Activated CD8-positive, alpha-beta T cell treated with anti-CD3 and anti-CD28 coated beads for 36 hours (primary cell): ENCODE measurements around the gene ZNF385A. TPM values are rescaled to one million over a fixed set of nuclear protein-coding genes. Genes with fewer than 3 reads are reported as not detected.

Experiments used
- ATAC-seq: fragments of 200-7000 bp; cut with Tn5 transposase; one replicate; pipeline ENCODE4 v1.10.0; 2021; ENCODE audit warnings: mild to moderate bottlenecking, moderate library complexity
- CTCF ChIA-PET: fragments of 350-600 bp; sonication (Branson Sonifier 250); formaldehyde crosslinking; loops from one replicate; lab custom pipeline; 2021; ENCODE audit warnings: antibody characterized with exemption; lab: Charles Lee
- POLR2A ChIA-PET: fragments of 350-600 bp; sonication (Branson Sonifier 250); formaldehyde crosslinking; loops from one replicate; lab custom pipeline; 2021; ENCODE audit warnings: antibody characterized with exemption; lab: Charles Lee
- DNase-seq: peaks from one replicate; pipeline ENCODE4 v3.0.0-alpha.2; 2020
- H3K27ac Mint-ChIP-seq: one replicate; pipeline ENCODE4 v1.8.0; 2021; ENCODE audit warnings: mild to moderate bottlenecking, mixed read lengths
- H3K27me3 Mint-ChIP-seq: one replicate; pipeline ENCODE4 v1.8.0; 2021; ENCODE audit warnings: mixed read lengths
- H3K36me3 Mint-ChIP-seq: one replicate; pipeline ENCODE4 v1.8.0; 2021; ENCODE audit warnings: low read depth, mixed read lengths
- H3K4me1 Mint-ChIP-seq: one replicate; pipeline ENCODE4 v1.8.0; 2021; ENCODE audit warnings: low read depth, mixed read lengths
- H3K4me3 Mint-ChIP-seq: one replicate; pipeline ENCODE4 v1.8.0; 2021; ENCODE audit warnings: mild to moderate bottlenecking, moderate library complexity, mixed read lengths
- H3K9me3 Mint-ChIP-seq: one replicate; pipeline ENCODE4 v1.8.0; 2021; ENCODE audit warnings: mixed read lengths
- CTCF ChIP-seq: fragments of 200-600 bp; IDR thresholded peaks from one replicate; pipeline ENCODE4 v1.8.0; 2022; ENCODE audit warnings: antibody characterized with exemption, mild to moderate bottlenecking
- intact Hi-C: fragments of 100-400 bp; cut with micrococcal nuclease; formaldehyde crosslinking; loops from one replicate; pipeline ENCODE4 v1.10.0; 2022
- total RNA-seq, 2 experiments: library from RNA; stranded (reverse); gene quantifications; one replicate each; pipeline ENCODE4 v1.2.3, GENCODE V29; 2021

ZNF385A gene
- total RNA-seq, 2 experiments from 2014 or later: 1.1 to 2.5 TPM

- DNase-seq: no peak
- intact Hi-C loops: no loop called here
- Mint-ChIP-seq H3K4me3 (no peak overlapping the region), H3K27ac (no peak overlapping the region), H3K27me3 (no peaks in the 10 kb centered on the region), H3K9me3 (no peaks in the 10 kb centered on the region), H3K4me1 (peaks cover 21% of the 10 kb centered on the region), H3K36me3 (peaks cover 25% of the 10 kb centered on the region)
- ChIA-PET POLR2A (interaction anchor here (0.6 to 1.5 kb wide), 3 partner anchors 44 to 129 kb away, joined by 3 to 5 read pairs (median 4); no protein-coding TSS in a partner anchor), CTCF (interaction anchor here (1.6 to 12.3 kb wide), 5 partner anchors 10 to 70 kb away, joined by 3 to 479 read pairs (median 12); partner anchors contain the start of genes COPZ1 and ITGA5)
- TF ChIP-seq CTCF: no peak
- ATAC-seq: no peak
Observed at GRCh38 chr12:54394986-54395385, 10.5 kb upstream of the ZNF385A start.

GRCh38 chr12:54394281-54394719 lies 9.8 kb upstream of the ZNF385A start:
- Mint-ChIP-seq H3K36me3 (peaks cover 22% of the 10 kb centered on the region), H3K27me3 (no peaks in the 10 kb centered on the region), H3K9me3 (no peaks in the 10 kb centered on the region), H3K4me3 (no peak overlapping the region), H3K4me1 (peaks cover 24% of the 10 kb centered on the region), H3K27ac (no peak overlapping the region)
- ATAC-seq (no peak), DNase-seq (peak; percentile 49)
- intact Hi-C loops: no loop called here
- POLR2A ChIA-PET: interaction anchor here (1.8 kb wide), 1 partner anchor 52 kb away, joined by 6 read pairs; no protein-coding TSS in a partner anchor
- TF ChIP-seq CTCF: peak; percentile 58
- CTCF ChIA-PET: interaction anchor here (1.0 to 2.9 kb wide), 10 partner anchors 11 to 50 kb away, joined by 3 to 24 read pairs (median 4); no protein-coding TSS in a partner anchor

- peaks cover 24% of the 10 kb centered on the region for H3K4me1 Mint-ChIP-seq
- ChIA-PET CTCF (interaction anchor here (0.6 to 2.9 kb wide), 17 partner anchors 10 to 142 kb away, joined by 3 to 24 read pairs (median 4); partner anchors contain the start of genes COPZ1 and ZNF385A), POLR2A (interaction anchor here (0.6 to 1.8 kb wide), 3 partner anchors 46 to 105 kb away, joined by 3 to 6 read pairs (median 4); no protein-coding TSS in a partner anchor)
- H3K27ac Mint-ChIP-seq: no peak overlapping the region
- peaks cover 20% of the 10 kb centered on the region for H3K36me3 Mint-ChIP-seq
- H3K4me3 Mint-ChIP-seq: no peak overlapping the region
- intact Hi-C loops: no loop called here
- ATAC-seq: no peak
- H3K9me3 Mint-ChIP-seq: no peaks in the 10 kb centered on the region
- H3K27me3 Mint-ChIP-seq: no peaks in the 10 kb centered on the region
- DNase-seq: no peak
- no peak for TF ChIP-seq CTCF
Observed at GRCh38 chr12:54393743-54394142, 9.2 kb upstream of the ZNF385A start.

- no peak for TF ChIP-seq CTCF
- H3K4me3 Mint-ChIP-seq: no peak overlapping the region
- peaks cover 24% of the 10 kb centered on the region for H3K4me1 Mint-ChIP-seq
- ChIA-PET CTCF (interaction anchor here (0.6 to 2.9 kb wide), 19 partner anchors 9 to 142 kb away, joined by 3 to 24 read pairs (median 3); partner anchors contain the start of genes COPZ1 and ZNF385A), POLR2A (interaction anchor here (0.6 to 1.8 kb wide), 3 partner anchors 47 to 105 kb away, joined by 3 to 6 read pairs (median 4); no protein-coding TSS in a partner anchor)
- no peak overlapping the region for H3K27ac Mint-ChIP-seq
- no peaks in the 10 kb centered on the region for H3K9me3 Mint-ChIP-seq
- DNase-seq (no peak), ATAC-seq (no peak)
- peaks cover 16% of the 10 kb centered on the region for H3K36me3 Mint-ChIP-seq
- intact Hi-C loops: no loop called here
- no peaks in the 10 kb centered on the region for H3K27me3 Mint-ChIP-seq
Observed at GRCh38 chr12:54393207-54393609, 8.7 kb upstream of the ZNF385A start.
